GM04504 (cell line): ENCODE measurements around the gene PEBP1.

Experiments
- DNase-seq: peaks from one replicate; pipeline ENCODE4 v3.0.0-alpha.2; 2012; ENCODE audit warnings: low read depth

Gene PEBP1

GRCh38 chr12:118136559-118137003 is 657 bp downstream of the PEBP1 start:
- no peak for DNase-seq

GRCh38 chr12:118137148-118137678 is 1.3 kb downstream of the PEBP1 start:
- DNase-seq, result no peak

GRCh38 chr12:118140825-118141224 is 4.9 kb downstream of the PEBP1 start:
- DNase-seq, result no peak

GRCh38 chr12:118144499-118144898 is 8.6 kb downstream of the PEBP1 start:
- DNase-seq, result no peak

- no peak for DNase-seq
Observed at GRCh38 chr12:118145113-118145797, 9.3 kb downstream of the PEBP1 start.

GRCh38 chr12:118145798-118146156 is 9.9 kb downstream of the PEBP1 start:
- no peak for DNase-seq

- no peak for DNase-seq
Observed at GRCh38 chr12:118148287-118148686, 12.4 kb downstream of the PEBP1 start.

GRCh38 chr12:118150625-118151024 is 14.7 kb downstream of the PEBP1 start:
- DNase-seq, result no peak

GRCh38 chr12:118151755-118152154 is 15.8 kb downstream of the PEBP1 start:
- no peak for DNase-seq

GRCh38 chr12:118160536-118160935 is 24.6 kb downstream of the PEBP1 start:
- no peak for DNase-seq

GRCh38 chr12:118164798-118165486 is 29.0 kb downstream of the PEBP1 start:
- DNase-seq, result no peak

- DNase-seq, result no peak
Observed at GRCh38 chr12:118166946-118167345, 31.0 kb downstream of the PEBP1 start.

GRCh38 chr12:118175823-118176447 is 40.0 kb downstream of the PEBP1 start:
- DNase-seq, result no peak

GRCh38 chr12:118183155-118183554 is 47.2 kb downstream of the PEBP1 start:
- DNase-seq, result no peak

- DNase-seq, result no peak
Observed at GRCh38 chr12:118183711-118184110, 47.8 kb downstream of the PEBP1 start.

- DNase-seq, result no peak
Observed at GRCh38 chr12:118185602-118186397, 49.9 kb downstream of the PEBP1 start.

- no peak for DNase-seq
Observed at GRCh38 chr12:118187751-118188435, 52.0 kb downstream of the PEBP1 start.

- no peak for DNase-seq
Observed at GRCh38 chr12:118188690-118189371, 52.9 kb downstream of the PEBP1 start.

GRCh38 chr12:118189741-118190191 is 53.8 kb downstream of the PEBP1 start:
- DNase-seq, result no peak

- DNase-seq, result no peak
Observed at GRCh38 chr12:118190266-118190665, 54.3 kb downstream of the PEBP1 start.

GRCh38 chr12:118193477-118193876 is 57.6 kb downstream of the PEBP1 start:
- DNase-seq, result no peak
